Astrocyte of the hippocampus (primary cell): Measurements from ENCODE around the gene DENND2D.
A peak's percentile ranks its signal among the peaks of the same experiment; 100 is the strongest.

Experiments
- DNase-seq: peaks from one replicate; pipeline ENCODE4 v3.0.0; 2011; ENCODE audit warnings: low read depth, low spot score

Gene DENND2D

DNA sequence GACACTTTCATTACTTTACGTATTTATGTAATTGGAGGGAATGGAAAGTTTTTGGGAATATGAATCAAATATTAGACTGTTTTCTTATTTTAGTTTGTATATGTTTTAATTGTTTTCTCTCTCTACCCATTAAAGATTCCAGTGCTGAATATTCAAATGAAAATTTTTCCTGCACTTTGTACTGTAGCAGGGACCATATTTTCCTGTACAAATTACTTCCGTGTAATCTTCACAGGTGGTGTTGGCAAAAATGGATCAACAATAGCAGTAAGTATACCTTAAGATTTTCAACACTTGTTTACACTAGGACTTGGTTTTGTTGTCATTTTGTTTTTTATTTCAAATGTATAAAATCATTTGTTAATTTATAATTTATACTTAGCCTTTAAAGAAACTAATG lies 18.4 kb downstream of the DENND2D start:
- DNase-seq = no peak

GRCh38 chr1:111179968-111180533 lies 20.4 kb downstream of the DENND2D start:
- no peak for DNase-seq

DNA sequence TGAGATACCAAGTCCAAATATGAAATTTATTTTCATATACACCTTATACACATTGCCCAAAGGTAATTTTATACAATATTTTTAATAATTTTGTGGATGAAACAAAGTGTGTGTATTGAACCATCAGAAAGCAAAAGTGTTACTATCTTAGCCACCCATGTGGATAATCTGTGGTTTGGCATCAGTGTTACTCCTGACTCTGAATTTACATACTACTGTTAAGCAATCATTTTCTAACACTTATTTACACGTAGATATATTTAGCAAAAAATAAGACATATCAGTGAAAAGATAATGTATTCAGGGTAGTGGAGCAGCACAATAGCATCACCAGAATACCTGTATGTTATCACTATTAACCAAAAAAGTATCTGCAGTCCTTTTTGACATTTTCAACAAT lies 23.8 kb downstream of the DENND2D start:
- peak; percentile 68 for DNase-seq

DNA sequence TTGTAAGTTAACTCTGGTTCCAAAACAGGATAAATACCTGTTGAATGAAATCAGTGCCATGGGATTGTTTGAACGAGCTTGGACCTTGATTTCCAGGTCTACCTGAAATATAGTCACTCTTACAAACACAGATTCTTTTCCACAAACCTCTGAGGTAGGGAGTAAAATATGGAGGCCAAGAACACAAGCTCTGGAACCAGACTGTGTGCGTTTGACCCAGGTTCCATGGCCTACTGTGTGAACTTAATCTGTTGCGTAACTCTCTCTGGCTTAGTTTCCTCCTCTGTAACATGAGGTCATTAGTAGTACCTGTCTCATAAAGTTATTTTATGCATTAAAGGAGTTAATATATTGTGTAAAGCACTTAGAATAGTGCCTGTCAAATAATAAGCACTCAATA lies 25.1 kb downstream of the DENND2D start:
- no peak for DNase-seq

- no peak for DNase-seq
Measured at GRCh38 chr1:111174070-111174469, 26.4 kb downstream of the DENND2D start.

DNA sequence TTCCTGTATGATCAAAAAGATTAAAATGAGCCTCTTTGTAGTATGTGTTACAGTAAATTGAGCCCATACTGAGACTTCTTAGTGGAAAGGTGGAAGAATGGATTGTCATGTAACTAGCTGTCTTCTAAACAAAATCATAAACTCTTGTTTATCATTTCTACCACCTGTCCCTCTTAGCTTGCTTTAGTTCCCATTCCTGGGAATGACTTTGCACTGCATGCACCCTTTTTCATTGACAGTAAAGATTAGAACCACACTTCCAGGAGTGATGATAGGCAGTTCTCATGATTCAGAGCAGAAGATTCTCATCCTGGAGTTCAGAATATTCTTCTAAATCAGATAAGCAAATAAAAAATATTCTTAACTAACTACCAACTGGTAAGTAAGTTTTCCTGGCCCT lies 28.0 kb downstream of the DENND2D start:
- DNase-seq = no peak

- DNase-seq = no peak
Measured at GRCh38 chr1:111164151-111164550, 36.3 kb downstream of the DENND2D start.

- no peak for DNase-seq
Measured at GRCh38 chr1:111163363-111163762, 37.1 kb downstream of the DENND2D start.

DNA sequence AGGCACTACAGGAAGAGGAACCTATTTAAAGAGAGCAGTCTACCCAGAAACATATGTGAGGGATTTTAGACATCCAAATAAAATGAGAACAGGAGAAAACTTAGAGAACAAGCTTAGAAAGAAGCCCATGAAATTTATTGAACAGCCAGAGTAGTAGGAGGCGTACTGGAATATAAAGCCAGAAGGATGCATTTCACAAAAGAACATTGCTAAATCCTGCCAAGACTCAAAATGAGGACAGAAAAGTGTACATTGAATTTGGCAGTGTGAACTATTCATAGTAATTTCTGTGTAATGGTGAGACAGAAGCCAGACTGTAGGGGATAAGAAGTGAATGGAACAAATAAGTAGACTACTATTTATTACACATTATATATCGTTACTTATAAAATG lies 38.0 kb downstream of the DENND2D start:
- DNase-seq = no peak

DNA sequence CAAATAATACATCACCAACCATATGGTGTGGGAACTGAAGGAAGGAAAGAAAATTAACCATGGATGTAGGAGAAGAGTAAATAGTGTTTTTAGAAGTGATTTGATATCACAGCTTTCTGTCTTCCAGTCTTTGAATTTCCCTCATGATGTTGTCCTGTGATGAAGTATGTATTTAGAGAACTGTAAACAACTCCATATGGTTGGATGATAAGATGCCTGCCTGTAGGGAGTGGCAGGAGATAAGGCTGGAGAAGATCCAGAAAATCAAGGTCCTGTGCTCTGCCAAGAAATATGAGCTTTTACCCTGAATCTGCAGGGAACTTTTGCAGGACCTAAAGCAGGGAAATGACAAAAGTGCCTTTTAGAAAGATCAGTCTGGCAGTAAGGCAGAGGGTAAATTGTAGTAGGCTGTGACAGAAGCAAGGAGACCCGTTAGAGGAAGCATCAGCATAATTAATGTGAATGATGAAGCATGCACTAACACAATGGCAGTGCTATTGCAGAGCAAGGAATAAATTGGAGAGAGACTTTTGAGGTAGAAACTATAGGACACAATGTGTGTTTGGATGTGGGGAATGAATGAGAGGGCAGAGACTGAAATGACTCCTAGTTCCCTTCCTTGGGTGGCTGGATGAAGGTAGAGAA lies 38.5 kb downstream of the DENND2D start:
- no peak for DNase-seq

GRCh38 chr1:111157431-111157830 lies 43.0 kb downstream of the DENND2D start:
- no peak for DNase-seq

- DNase-seq = no peak
Measured at GRCh38 chr1:111154021-111154999, 46.1 kb downstream of the DENND2D start.

DNA sequence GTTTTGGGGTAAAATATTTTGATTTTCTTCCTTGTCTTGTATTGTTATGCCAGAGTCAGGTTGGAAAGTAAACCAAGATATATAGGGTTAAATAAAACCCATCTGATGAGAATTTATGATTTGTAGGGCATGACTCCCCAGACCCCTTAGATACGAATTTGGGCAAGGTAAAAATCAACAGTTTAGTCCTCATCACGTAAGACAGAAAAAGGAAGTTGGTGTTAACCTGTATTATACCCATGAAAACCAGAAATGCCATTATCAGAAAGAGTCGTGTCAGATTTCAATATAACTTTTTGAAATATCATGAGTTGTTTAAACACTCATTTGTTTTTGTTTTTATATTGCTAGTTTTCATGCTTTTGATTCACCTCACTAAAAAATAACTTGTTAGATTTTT lies 48.6 kb downstream of the DENND2D start:
- no peak for DNase-seq

GRCh38 chr1:111148376-111148881 lies 52.0 kb downstream of the DENND2D start:
- DNase-seq = no peak

DNA sequence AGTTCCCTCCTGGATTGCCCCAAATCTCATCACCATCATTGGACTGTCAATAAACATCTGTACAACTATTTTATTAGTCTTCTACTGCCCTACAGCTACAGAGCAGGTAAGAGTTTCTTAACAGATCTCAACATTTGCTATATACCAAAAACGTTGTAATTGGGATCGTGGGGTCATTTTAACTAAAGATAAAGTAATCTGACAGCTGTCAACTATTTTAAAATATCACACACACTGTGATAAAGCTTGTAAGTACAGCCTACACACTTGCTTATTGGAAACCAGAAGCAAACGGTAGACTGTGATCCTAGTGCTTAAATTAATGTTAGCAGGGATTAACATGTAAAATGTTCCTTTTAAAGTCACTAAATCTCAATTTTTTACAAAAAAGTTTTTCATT lies 52.5 kb downstream of the DENND2D start:
- no peak for DNase-seq

DNA sequence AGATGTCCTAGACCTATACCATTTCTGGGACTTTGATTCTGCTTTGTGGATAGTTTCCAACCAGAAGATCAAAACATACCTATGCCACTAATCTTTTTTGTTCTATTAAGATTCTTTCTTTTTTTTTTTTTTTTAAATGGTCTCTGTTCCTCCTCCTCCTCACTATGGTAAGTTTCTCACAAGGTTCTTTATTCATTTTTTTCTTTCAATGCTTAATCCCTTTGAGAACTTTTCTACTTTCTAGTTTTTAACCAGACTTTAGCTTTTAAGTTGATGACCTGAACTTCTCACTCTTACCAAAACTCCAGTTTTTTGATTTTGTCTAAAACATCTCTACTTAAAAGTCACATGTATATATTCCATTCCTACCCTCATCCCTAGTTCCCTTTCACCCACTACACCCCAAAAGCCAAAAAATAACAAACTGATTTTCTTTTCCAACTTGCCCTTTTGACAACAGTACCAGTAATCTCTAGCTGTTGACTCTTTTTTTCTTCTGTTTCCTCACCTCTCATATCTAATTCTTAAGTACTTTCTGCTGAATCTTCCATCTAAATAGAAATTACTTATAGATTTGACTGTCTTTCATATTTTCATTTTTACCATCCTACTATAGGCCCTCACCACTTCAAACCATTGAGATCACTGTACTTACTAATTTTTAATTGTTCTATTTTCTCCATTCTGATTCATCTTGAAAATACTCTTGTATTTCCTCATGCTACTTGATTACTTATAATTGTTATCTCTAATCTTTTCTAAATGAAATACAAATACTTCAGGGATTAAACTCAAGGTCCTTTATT lies 54.3 kb downstream of the DENND2D start:
- no peak for DNase-seq

GRCh38 chr1:111145542-111145941 lies 54.9 kb downstream of the DENND2D start:
- DNase-seq = no peak

DNA sequence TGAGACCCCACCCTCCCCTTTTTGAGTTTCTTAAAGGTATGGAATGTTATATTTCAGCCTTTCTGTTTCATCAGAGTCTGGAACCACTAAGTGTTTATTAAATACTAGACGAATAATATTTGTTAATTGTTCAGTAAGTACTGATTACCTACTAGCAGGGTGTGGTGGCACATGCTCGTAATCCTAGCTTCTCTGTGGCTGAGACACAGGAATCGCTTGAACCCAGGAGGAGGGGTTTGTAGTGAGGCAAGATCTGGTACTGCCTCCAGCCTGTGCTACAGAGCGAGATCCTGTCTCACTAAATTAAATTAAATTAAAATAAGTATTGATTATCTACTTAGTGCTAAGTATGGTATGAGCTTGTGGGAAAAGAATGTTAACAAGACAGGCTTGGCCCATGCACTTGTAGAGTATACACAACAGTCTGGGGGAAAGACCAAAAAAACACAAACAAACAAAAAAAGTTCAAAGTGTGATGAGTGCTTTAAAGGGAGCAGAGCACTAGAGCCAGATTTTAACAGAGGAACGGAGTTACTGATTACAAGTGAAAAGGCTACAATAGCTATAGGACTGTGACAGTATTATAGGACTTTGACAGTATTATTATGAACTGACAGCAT lies 58.0 kb downstream of the DENND2D start:
- no peak for DNase-seq

GRCh38 chr1:111141245-111142220 lies 58.9 kb downstream of the DENND2D start:
- no peak for DNase-seq

DNA sequence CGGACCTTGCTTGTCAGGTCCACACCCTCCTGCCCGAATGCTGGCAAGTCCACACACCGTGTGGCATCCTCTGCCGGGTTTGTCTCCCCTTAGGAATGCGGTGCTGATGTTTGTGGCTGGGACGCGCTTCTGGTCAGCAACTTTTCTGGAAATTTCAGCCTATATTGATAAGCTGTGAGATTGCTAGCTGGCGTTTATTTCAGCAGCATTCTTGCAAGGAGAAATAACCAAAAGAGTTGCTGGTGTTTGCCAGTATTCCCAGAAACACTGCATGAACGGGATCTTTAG lies 59.8 kb downstream of the DENND2D start:
- DNase-seq = no peak
